Heart left ventricle (tissue), 16 donors: Measurements from ENCODE around the gene TMEM72. TPM values are rescaled to one million over a fixed set of nuclear protein-coding genes. Genes with fewer than 3 reads are reported as not detected.
A peak's percentile ranks its signal among the peaks of the same experiment; 100 is the strongest.

Experiments
- ATAC-seq, 4 donors: fragments of 200-7000 bp; cut with Tn5 transposase; one replicate each; pipeline ENCODE4 v1.9.1; 2020 to 2022; ENCODE audit warnings: moderate library complexity in 4 of 4, mild to moderate bottlenecking in 3 of 4, moderate number of reproducible peaks in 1 of 4
- DNase-seq, 5 donors: peaks; one replicate each; pipeline ENCODE4 v3.0.0-alpha.2; 2020
- H3K27ac ChIP-seq, 12 donors: fragments of 200-600 bp; sonication (generic) in 4 of 12; one replicate each; pipeline versions ENCODE4 v1.5.0 to v1.8.0; 2016 to 2022; ENCODE audit warnings: mild to moderate bottlenecking in 2 of 12
- H3K27me3 ChIP-seq, 9 donors: fragments of 200-600 bp; sonication (generic) in 2 of 9; one replicate each; pipeline versions ENCODE4 v1.5.1 to v1.8.0; 2016 to 2022; ENCODE audit warnings: mild to moderate bottlenecking in 3 of 9
- H3K36me3 ChIP-seq, 9 donors: fragments of 200-600 bp; sonication (generic) in 2 of 9; one replicate each; pipeline versions ENCODE4 v1.5.0 to v1.8.0; 2018 to 2022; ENCODE audit warnings: mild to moderate bottlenecking in 2 of 9
- H3K4me1 ChIP-seq, 12 donors: fragments of 200-600 bp; sonication (generic) in 4 of 12; one replicate each; pipeline versions ENCODE4 v1.5.0 to v1.8.0; 2016 to 2022; ENCODE audit warnings: mild to moderate bottlenecking in 3 of 12
- H3K4me3 ChIP-seq, 12 donors: fragments of 200-600 bp; sonication (generic) in 4 of 12; one replicate each; pipeline versions ENCODE4 v1.5.0 to v1.8.0; 2017 to 2022; ENCODE audit warnings: mild to moderate bottlenecking in 9 of 12, moderate library complexity in 4 of 12
- H3K9me3 ChIP-seq, 12 donors: fragments of 200-600 bp; sonication (generic) in 4 of 12; one replicate each; pipeline versions ENCODE4 v1.5.0 to v1.8.0; 2016 to 2022; ENCODE audit warnings: mild to moderate bottlenecking in 1 of 12
- CTCF ChIP-seq, 12 donors: fragments of 200-600 bp; sonication (generic) in 4 of 12; IDR thresholded peaks; one replicate each; pipeline versions ENCODE4 v1.5.0 to v1.8.0; 2018 to 2022; ENCODE audit warnings: antibody characterized with exemption in 12 of 12, mild to moderate bottlenecking in 5 of 12
- POLR2A ChIP-seq, 2 donors: fragments of 450-650 bp; IDR thresholded peaks; one replicate each; pipeline ENCODE4 v1.6.1; 2017; ENCODE audit warnings: antibody characterized with exemption in 2 of 2, mild to moderate bottlenecking in 2 of 2, moderate library complexity in 2 of 2
- WGBS, 4 donors: extraction: QIAGEN DNeasy Blood & Tissue Kit in 2 of 4; methylation state at CpG; one replicate each; pipeline versions ENCODE4 v1.1.5 to v1.1.7; 2013 to 2018; 5-methylcytosine and 5-hydroxymethylcytosine counted together
- intact Hi-C, 10 donors: fragments of 100-400 bp; cut with DNase I; formaldehyde crosslinking; loops; one replicate each; pipeline versions ENCODE4 v1.11.1 to v1.14.2; 2022
- polyA plus RNA-seq, 2 donors: library from polyadenylated mRNA; stranded (reverse); fragments of 200-250 nt; gene quantifications; one replicate each; pipeline ENCODE4 v1.2.3, GENCODE V29; 2013
- total RNA-seq, 9 donors: library from RNA; depleted of rRNA in 2 of 9; stranded (reverse); fragments of >200 nt in 2 of 9; fragmentation: NEBNext Ultra II Directional in 3 of 9; extraction: Animal tissue kit (Norgen Biotek cat#: 25700) in 3 of 9; gene quantifications; one replicate each; pipeline versions ENCODE4 v1.1.0 to v1.2.4, GENCODE V29; 2016 to 2023
- donor health status: ischemic (EF 13 %, LVEDD 7.1; RV severe dilation, severe dysfunction).
- donor health status: healthy with polysubstance abuse.
- donor health status: DM: no; HTN: yes; CAD: no.
- donor health status: DM: no; HTN: no; CAD: no.
- donor health status: ischemic (EF 25% LVEDD 6.9; RV normal size, moderate dysfunction).
- donor health status: ischemic (EF 25% LVEDD 5.7; RV mildly dilated, moderate dysfunction).
- donor health status: healthy.
- donor health status: DM: yes; HTN: yes; CAD: no.
- donor health status: ischemic (EF 35%, LVEDD 5.7; RV mildly dilated, moderate dysfunction).
- donor health status: nonischemic (EF 11% LVEDD 7.7; RV severe dilation, severe dysfunction).
- donor health status: DM: yes; HTN: yes; CAD: no.
- donor health status: PGD.
- donor health status: ischemic (EF 29% LVEDD 5.4; RV normal size, mild dysfunction).
- donor health status: nonischemic (EF 23%, LVEDD 6.1; RV moderate dilation, normal function).

TMEM72 gene
- total and polyA plus RNA-seq, 11 donors = 0.15 to 0.27 TPM; not detected in 9

GRCh38 chr10:44974082-44974627 is 63.0 kb downstream of the TMEM72 start:
- H3K27me3 ChIP-seq = no peaks in the 10 kb centered on the region
- peak in 1 of 5 donors; percentile 49 for DNase-seq
- no peaks in the 10 kb centered on the region for H3K9me3 ChIP-seq
- 40 to 54% (median 42%) methylated on average over 4 to 7 of the region's 7 CpGs for WGBS, 4 donors
- peak in 1 of 4 donors; percentile 0 for ATAC-seq
- peaks cover 7 to 92% (median 59%) of the 10 kb centered on the region in 12 donors for H3K4me1 ChIP-seq
- H3K4me3 ChIP-seq = peak overlapping the region in 10 of 12 donors; percentile 45 to 92 (median 71)
- TF ChIP-seq CTCF (IDR thresholded peaks at IDR 0.05) (no peak), POLR2A (IDR thresholded peaks at IDR 0.05) (no peak)
- H3K27ac ChIP-seq = peak overlapping the region; percentile 54 to 97 (median 90)
- intact Hi-C loops = loop anchor here in 7 of 10 donors (2.0 to 10.0 kb wide), 6 partner anchors 15 to 1299 kb away; partner anchors contain the start of gene RASSF4 (in 1 of the 7)
- peaks cover 0 to 66% (median 44%) of the 10 kb centered on the region in 9 donors for H3K36me3 ChIP-seq

- peak overlapping the region in 11 of 12 donors; percentile 5 to 92 (median 69) for H3K4me3 ChIP-seq
- 3 to 8% (median 7%) methylated on average over 34 to 46 of the region's 46 CpGs for WGBS, 4 donors
- TF ChIP-seq CTCF (IDR thresholded peaks at IDR 0.05) (peak; percentile 92 to 100 (median 98)), POLR2A (IDR thresholded peaks at IDR 0.05) (peak in 1 of 2 donors; percentile 61)
- DNase-seq = peak; percentile 76 to 86 (median 82)
- H3K27me3 ChIP-seq = no peaks in the 10 kb centered on the region
- ATAC-seq = peak; percentile 34 to 79 (median 67)
- peaks cover 0 to 60% (median 44%) of the 10 kb centered on the region in 9 donors for H3K36me3 ChIP-seq
- no peaks in the 10 kb centered on the region for H3K9me3 ChIP-seq
- intact Hi-C loops = loop anchor here (1.0 to 10.0 kb wide), 7 partner anchors 16 to 1300 kb away; partner anchors contain the start of gene RASSF4 (in 1 of the 10)
- H3K4me1 ChIP-seq = peaks cover 9 to 92% (median 59%) of the 10 kb centered on the region in 12 donors
- H3K27ac ChIP-seq = peak overlapping the region; percentile 54 to 97 (median 90)
These were observed 63.7 kb downstream of the TMEM72 start for GRCh38 chr10:44974628-44975430.

- H3K27me3 ChIP-seq = no peaks in the 10 kb centered on the region
- ATAC-seq (peak in 1 of 4 donors; percentile 2), DNase-seq (peak in 1 of 5 donors; percentile 50)
- H3K36me3 ChIP-seq = peaks cover 0 to 58% (median 39%) of the 10 kb centered on the region in 9 donors
- WGBS, 4 donors = 13 to 24% (median 21%) methylated on average over 7 to 10 of the region's 10 CpGs
- peak overlapping the region; percentile 62 to 97 (median 90) for H3K27ac ChIP-seq
- H3K9me3 ChIP-seq = no peaks in the 10 kb centered on the region
- TF ChIP-seq CTCF (IDR thresholded peaks at IDR 0.05) = no peak
- TF ChIP-seq POLR2A (IDR thresholded peaks at IDR 0.05) = peak in 1 of 2 donors; percentile 37
- H3K4me1 ChIP-seq = peaks cover 9 to 95% (median 67%) of the 10 kb centered on the region in 12 donors
- peak overlapping the region in 11 of 12 donors; percentile 35 to 92 (median 69) for H3K4me3 ChIP-seq
- intact Hi-C loops = loop anchor here in 9 of 10 donors (1.0 to 10.0 kb wide), 7 partner anchors 17 to 1301 kb away; partner anchors contain the start of gene RASSF4 (in 1 of the 9)
These were observed 64.5 kb downstream of the TMEM72 start for GRCh38 chr10:44975431-44976331.
